WTC11 (cell line): ENCODE results near the gene MBP. TPM values are rescaled to one million over a fixed set of nuclear protein-coding genes. Genes with fewer than 3 reads are reported as not detected.

Experiments
- ATAC-seq: fragments of 200-7000 bp; cut with Tn5 transposase; 2 replicates; pipeline ENCODE4 v1.10.0; 2021; ENCODE audit warnings: mild to moderate bottlenecking, moderate library complexity
- CTCF ChIA-PET: fragments of 300-600 bp; sonication (Branson Sonifier 250); formaldehyde crosslinking; loops from one replicate; lab custom pipeline; 2021; ENCODE audit warnings: antibody characterized with exemption; lab: Charles Lee
- POLR2A ChIA-PET: fragments of 350-600 bp; sonication (Branson Sonifier 250); formaldehyde crosslinking; loops from one replicate; lab custom pipeline; 2021; ENCODE audit warnings: antibody characterized with exemption; lab: Charles Lee
- DNase-seq: peaks from one replicate; pipeline ENCODE4 v3.0.0; 2021; ENCODE audit warnings: low spot score
- H3K27ac Mint-ChIP-seq: 2 replicates; pipeline ENCODE4 v1.8.0; 2021; ENCODE audit warnings: mixed read lengths
- H3K27me3 Mint-ChIP-seq: 2 replicates; pipeline ENCODE4 v1.8.0; 2021; ENCODE audit warnings: low read depth, mild to moderate bottlenecking, moderate library complexity, mixed read lengths
- H3K36me3 Mint-ChIP-seq: 2 replicates; pipeline ENCODE4 v1.8.0; 2021; ENCODE audit warnings: mixed read lengths
- H3K4me1 Mint-ChIP-seq: 2 replicates; pipeline ENCODE4 v1.8.0; 2022; ENCODE audit warnings: mixed read lengths
- H3K4me3 Mint-ChIP-seq: 2 replicates; pipeline ENCODE4 v1.8.0; 2021; ENCODE audit warnings: mild to moderate bottlenecking, moderate library complexity, mixed read lengths
- H3K9me3 Mint-ChIP-seq: 2 replicates; pipeline ENCODE4 v1.8.0; 2021; ENCODE audit warnings: mixed read lengths
- ATF1 ChIP-seq: sonication (generic); formaldehyde crosslinking; IDR thresholded peaks from 2 replicates; pipeline ENCODE4 v1.8.1; 2023; ENCODE audit warnings: mild to moderate bottlenecking, moderate library complexity, missing genetic modification reagents
- EMX1 ChIP-seq: fragments of 250-450 bp; sonication (Bioruptor Pico); IDR thresholded peaks from 2 replicates; pipeline ENCODE4 v1.8.0; 2021; ENCODE audit warnings: mild to moderate bottlenecking
- FOXK1 ChIP-seq: sonication (generic); formaldehyde crosslinking; IDR thresholded peaks from 2 replicates; pipeline ENCODE4 v1.8.0; 2022; ENCODE audit warnings: mild to moderate bottlenecking, moderate library complexity, missing genetic modification reagents
- FOXP1 ChIP-seq: sonication (generic); formaldehyde crosslinking; IDR thresholded peaks from 2 replicates; pipeline ENCODE4 v1.8.0; 2022; ENCODE audit warnings: missing genetic modification reagents, mild to moderate bottlenecking, moderate library complexity, borderline replicate concordance
- GTF2I ChIP-seq: fragments of 250-450 bp; sonication (Bioruptor Pico); conservative IDR thresholded peaks from 2 replicates; pipeline ENCODE4 v1.4.0; 2021; ENCODE audit warnings: mild to moderate bottlenecking
- MXD4 ChIP-seq: fragments of 250-450 bp; sonication (Bioruptor Pico); IDR thresholded peaks from 2 replicates; pipeline ENCODE4 v1.8.0; 2021; ENCODE audit warnings: mild to moderate bottlenecking, moderate library complexity, borderline replicate concordance
- MYBL2 ChIP-seq: sonication (generic); formaldehyde crosslinking; IDR thresholded peaks from 2 replicates; pipeline ENCODE4 v1.8.1; 2023; ENCODE audit warnings: mild to moderate bottlenecking, moderate library complexity, missing genetic modification reagents
- NFATC4 ChIP-seq: fragments of 250-450 bp; sonication (Bioruptor Pico); IDR thresholded peaks from 2 replicates; pipeline ENCODE4 v1.9.0; 2021; ENCODE audit warnings: mild to moderate bottlenecking
- TCF7 ChIP-seq: sonication (generic); formaldehyde crosslinking; IDR thresholded peaks from 2 replicates; pipeline ENCODE4 v1.8.0; 2022; ENCODE audit warnings: mild to moderate bottlenecking, low read depth, missing genetic modification reagents, moderate library complexity
- TEAD1 ChIP-seq: sonication (generic); formaldehyde crosslinking; IDR thresholded peaks from 2 replicates; pipeline ENCODE4 v1.8.0; 2022; ENCODE audit warnings: mild to moderate bottlenecking, missing genetic modification reagents
- ZNF121 ChIP-seq: sonication (generic); formaldehyde crosslinking; IDR thresholded peaks from 2 replicates; pipeline ENCODE4 v1.8.0; 2023; ENCODE audit warnings: missing genetic modification reagents
- ZNF138 ChIP-seq: sonication (generic); formaldehyde crosslinking; conservative IDR thresholded peaks from 2 replicates; pipeline ENCODE4 v1.8.1; 2022; ENCODE audit warnings: mild to moderate bottlenecking, moderate library complexity, missing genetic modification reagents
- ZNF317 ChIP-seq: sonication (generic); formaldehyde crosslinking; IDR thresholded peaks from 2 replicates; pipeline ENCODE4 v1.8.1; 2023; ENCODE audit warnings: low read depth, mild to moderate bottlenecking, moderate library complexity, missing genetic modification reagents, borderline replicate concordance
- ZNF396 ChIP-seq: fragments of 250-450 bp; sonication (Bioruptor Pico); IDR thresholded peaks from 2 replicates; pipeline ENCODE4 v1.8.0; 2021; ENCODE audit warnings: mild to moderate bottlenecking, moderate library complexity, borderline replicate concordance
- ZNF416 ChIP-seq: fragments of 250-450 bp; sonication (Bioruptor Pico); IDR thresholded peaks from 2 replicates; pipeline ENCODE4 v1.9.0; 2021; ENCODE audit warnings: mild to moderate bottlenecking, inconsistent platforms
- ZNF671 ChIP-seq: fragments of 250-450 bp; sonication (Bioruptor Pico); IDR thresholded peaks from 2 replicates; pipeline ENCODE4 v1.8.0; 2021; ENCODE audit warnings: mild to moderate bottlenecking
- total RNA-seq: library from RNA; stranded (reverse); gene quantifications from 3 replicates; pipeline ENCODE4 v1.2.3, GENCODE V29; 2021
- TF ChIP-seq, protein P1 (sequence below): fragments of 200-600 bp; IDR thresholded peaks from 2 replicates; pipeline ENCODE4 v1.8.0; 2022; ENCODE audit warnings: antibody characterized with exemption
- TF ChIP-seq, protein P2 (sequence below): sonication (generic); formaldehyde crosslinking; IDR thresholded peaks from 2 replicates; pipeline ENCODE4 v1.8.1; 2022; ENCODE audit warnings: missing genetic modification reagents, borderline replicate concordance
- TF ChIP-seq, protein P3 (sequence below): fragments of 250-450 bp; sonication (Bioruptor Pico); IDR thresholded peaks from 2 replicates; pipeline ENCODE4 v1.9.0; 2021; ENCODE audit warnings: mild to moderate bottlenecking, borderline replicate concordance
- TF ChIP-seq, protein P4 (sequence below): fragments of 250-450 bp; sonication (Bioruptor Pico); IDR thresholded peaks from 2 replicates; pipeline ENCODE4 v1.9.0; 2021; ENCODE audit warnings: mild to moderate bottlenecking
- TF ChIP-seq, protein P5 (sequence below): sonication (generic); formaldehyde crosslinking; IDR thresholded peaks from 2 replicates; pipeline ENCODE4 v1.8.1; 2023; ENCODE audit warnings: mild to moderate bottlenecking, moderate library complexity, missing genetic modification reagents
- TF ChIP-seq, protein P6 (sequence below): sonication (generic); formaldehyde crosslinking; IDR thresholded peaks from 2 replicates; pipeline ENCODE4 v1.8.0; 2022; ENCODE audit warnings: mild to moderate bottlenecking, missing genetic modification reagents

The MBP gene
- total RNA-seq, 1 experiment from 2014 or later = 19.6 TPM

DNA sequence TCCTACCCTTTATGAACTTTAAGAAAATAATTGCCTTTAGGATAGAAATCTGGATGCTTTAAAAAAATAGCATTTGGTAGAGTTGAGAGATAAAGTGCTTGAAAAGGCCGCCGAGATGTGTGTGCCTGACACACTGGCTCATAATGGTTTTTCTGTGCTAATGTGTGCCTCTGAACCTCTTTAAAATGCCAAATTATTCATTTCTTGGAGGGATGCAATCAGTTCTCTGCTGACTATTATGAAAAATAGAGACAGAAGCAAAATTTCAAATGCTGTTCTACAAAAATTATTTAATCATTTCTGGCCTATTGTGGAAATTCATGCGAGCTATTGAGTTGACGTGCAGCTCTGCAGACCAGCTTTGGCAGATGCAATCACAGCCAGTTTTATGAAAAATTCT is 18.0 kb upstream of the MBP start (continued):
- TF ChIP-seq FOXK1 (CRISPR knock-in tag) = no peak
- TF ChIP-seq TEAD1 = no peak
- no peak for TF ChIP-seq NFATC4 (CRISPR knock-in tag)
- no peak for TF ChIP-seq ATF1 (CRISPR knock-in tag)
- TF ChIP-seq ZNF121 (CRISPR knock-in tag) = no peak

DNA sequence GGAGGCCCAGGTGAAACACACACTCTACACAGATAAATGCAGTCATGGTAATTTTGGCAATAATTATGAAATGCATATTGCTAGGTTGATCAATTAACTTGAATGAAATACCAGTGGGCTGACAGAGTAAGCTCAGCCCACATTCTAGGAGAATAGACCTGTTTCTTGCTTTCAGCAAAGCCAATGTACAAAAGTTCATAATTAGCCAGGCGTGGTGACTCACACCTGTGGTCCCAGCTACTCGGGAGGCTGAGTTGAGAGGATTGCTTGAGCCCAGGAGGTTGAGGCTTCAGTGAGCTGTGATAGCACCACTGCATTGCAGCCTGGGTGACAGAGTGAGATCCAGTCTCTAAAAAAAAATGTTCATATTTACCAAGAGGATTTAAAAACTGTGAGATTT is 15.7 kb upstream of the MBP start:
- ATAC-seq = no peak
- TF ChIP-seq EMX1 (no peak), FOXK1 (CRISPR knock-in tag) (no peak), TCF7 (CRISPR knock-in tag) (no peak), ZNF416 (no peak)
- TF ChIP-seq, protein P1, sequence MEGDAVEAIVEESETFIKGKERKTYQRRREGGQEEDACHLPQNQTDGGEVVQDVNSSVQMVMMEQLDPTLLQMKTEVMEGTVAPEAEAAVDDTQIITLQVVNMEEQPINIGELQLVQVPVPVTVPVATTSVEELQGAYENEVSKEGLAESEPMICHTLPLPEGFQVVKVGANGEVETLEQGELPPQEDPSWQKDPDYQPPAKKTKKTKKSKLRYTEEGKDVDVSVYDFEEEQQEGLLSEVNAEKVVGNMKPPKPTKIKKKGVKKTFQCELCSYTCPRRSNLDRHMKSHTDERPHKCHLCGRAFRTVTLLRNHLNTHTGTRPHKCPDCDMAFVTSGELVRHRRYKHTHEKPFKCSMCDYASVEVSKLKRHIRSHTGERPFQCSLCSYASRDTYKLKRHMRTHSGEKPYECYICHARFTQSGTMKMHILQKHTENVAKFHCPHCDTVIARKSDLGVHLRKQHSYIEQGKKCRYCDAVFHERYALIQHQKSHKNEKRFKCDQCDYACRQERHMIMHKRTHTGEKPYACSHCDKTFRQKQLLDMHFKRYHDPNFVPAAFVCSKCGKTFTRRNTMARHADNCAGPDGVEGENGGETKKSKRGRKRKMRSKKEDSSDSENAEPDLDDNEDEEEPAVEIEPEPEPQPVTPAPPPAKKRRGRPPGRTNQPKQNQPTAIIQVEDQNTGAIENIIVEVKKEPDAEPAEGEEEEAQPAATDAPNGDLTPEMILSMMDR = no peak
- TF ChIP-seq, all 79 proteins: peak for 0
- peaks cover 19% of the 10 kb centered on the region for H3K36me3 Mint-ChIP-seq
- peaks cover 26% of the 10 kb centered on the region for H3K9me3 Mint-ChIP-seq
- ChIA-PET POLR2A (no interaction called here), CTCF (interaction anchor here (1.1 kb wide), 1 partner anchor 64 kb away, joined by 3 read pairs; no protein-coding TSS in a partner anchor)
- no peak overlapping the region for H3K4me3 Mint-ChIP-seq
- peaks cover 13% of the 10 kb centered on the region for H3K4me1 Mint-ChIP-seq
- H3K27ac Mint-ChIP-seq = no peak overlapping the region
- peaks cover 2% of the 10 kb centered on the region for H3K27me3 Mint-ChIP-seq
- no peak for DNase-seq

DNA sequence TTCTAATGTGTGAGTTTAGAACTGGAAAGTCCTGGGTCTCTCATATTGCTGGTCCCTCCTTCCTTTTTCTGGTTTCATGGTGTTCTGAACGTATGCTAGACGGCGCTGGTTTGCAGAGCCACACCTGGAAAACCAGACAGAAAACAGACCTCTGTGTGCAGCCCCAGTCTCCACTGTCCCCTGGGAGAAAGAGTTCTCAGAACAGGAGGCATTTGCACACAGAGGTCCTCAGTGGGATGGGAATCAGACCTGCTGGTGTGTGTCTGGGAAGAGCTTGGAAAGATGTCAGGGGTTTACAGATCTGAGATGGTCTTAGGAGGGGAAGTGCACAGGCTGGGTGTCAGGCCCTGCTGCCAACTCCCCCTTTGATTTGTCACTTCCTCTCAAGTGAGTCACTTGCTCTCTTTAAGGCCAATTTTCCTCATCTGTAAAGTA is 14.9 kb upstream of the MBP start:
- ATAC-seq = no peak
- TF ChIP-seq MXD4 (CRISPR knock-in tag) = no peak
- TF ChIP-seq ZNF138 (CRISPR knock-in tag) = no peak
- TF ChIP-seq, protein P2, sequence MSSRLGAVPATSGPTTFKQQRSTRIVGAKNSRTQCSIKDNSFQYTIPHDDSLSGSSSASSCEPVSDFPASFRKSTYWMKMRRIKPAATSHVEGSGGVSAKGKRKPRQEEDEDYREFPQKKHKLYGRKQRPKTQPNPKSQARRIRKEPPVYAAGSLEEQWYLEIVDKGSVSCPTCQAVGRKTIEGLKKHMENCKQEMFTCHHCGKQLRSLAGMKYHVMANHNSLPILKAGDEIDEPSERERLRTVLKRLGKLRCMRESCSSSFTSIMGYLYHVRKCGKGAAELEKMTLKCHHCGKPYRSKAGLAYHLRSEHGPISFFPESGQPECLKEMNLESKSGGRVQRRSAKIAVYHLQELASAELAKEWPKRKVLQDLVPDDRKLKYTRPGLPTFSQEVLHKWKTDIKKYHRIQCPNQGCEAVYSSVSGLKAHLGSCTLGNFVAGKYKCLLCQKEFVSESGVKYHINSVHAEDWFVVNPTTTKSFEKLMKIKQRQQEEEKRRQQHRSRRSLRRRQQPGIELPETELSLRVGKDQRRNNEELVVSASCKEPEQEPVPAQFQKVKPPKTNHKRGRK (CRISPR knock-in tag) = no peak
- TF ChIP-seq ZNF396 (CRISPR knock-in tag) = no peak
- TF ChIP-seq, protein P3, sequence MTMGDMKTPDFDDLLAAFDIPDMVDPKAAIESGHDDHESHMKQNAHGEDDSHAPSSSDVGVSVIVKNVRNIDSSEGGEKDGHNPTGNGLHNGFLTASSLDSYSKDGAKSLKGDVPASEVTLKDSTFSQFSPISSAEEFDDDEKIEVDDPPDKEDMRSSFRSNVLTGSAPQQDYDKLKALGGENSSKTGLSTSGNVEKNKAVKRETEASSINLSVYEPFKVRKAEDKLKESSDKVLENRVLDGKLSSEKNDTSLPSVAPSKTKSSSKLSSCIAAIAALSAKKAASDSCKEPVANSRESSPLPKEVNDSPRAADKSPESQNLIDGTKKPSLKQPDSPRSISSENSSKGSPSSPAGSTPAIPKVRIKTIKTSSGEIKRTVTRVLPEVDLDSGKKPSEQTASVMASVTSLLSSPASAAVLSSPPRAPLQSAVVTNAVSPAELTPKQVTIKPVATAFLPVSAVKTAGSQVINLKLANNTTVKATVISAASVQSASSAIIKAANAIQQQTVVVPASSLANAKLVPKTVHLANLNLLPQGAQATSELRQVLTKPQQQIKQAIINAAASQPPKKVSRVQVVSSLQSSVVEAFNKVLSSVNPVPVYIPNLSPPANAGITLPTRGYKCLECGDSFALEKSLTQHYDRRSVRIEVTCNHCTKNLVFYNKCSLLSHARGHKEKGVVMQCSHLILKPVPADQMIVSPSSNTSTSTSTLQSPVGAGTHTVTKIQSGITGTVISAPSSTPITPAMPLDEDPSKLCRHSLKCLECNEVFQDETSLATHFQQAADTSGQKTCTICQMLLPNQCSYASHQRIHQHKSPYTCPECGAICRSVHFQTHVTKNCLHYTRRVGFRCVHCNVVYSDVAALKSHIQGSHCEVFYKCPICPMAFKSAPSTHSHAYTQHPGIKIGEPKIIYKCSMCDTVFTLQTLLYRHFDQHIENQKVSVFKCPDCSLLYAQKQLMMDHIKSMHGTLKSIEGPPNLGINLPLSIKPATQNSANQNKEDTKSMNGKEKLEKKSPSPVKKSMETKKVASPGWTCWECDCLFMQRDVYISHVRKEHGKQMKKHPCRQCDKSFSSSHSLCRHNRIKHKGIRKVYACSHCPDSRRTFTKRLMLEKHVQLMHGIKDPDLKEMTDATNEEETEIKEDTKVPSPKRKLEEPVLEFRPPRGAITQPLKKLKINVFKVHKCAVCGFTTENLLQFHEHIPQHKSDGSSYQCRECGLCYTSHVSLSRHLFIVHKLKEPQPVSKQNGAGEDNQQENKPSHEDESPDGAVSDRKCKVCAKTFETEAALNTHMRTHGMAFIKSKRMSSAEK (CRISPR knock-in tag) = no peak
- TF ChIP-seq, protein P4, sequence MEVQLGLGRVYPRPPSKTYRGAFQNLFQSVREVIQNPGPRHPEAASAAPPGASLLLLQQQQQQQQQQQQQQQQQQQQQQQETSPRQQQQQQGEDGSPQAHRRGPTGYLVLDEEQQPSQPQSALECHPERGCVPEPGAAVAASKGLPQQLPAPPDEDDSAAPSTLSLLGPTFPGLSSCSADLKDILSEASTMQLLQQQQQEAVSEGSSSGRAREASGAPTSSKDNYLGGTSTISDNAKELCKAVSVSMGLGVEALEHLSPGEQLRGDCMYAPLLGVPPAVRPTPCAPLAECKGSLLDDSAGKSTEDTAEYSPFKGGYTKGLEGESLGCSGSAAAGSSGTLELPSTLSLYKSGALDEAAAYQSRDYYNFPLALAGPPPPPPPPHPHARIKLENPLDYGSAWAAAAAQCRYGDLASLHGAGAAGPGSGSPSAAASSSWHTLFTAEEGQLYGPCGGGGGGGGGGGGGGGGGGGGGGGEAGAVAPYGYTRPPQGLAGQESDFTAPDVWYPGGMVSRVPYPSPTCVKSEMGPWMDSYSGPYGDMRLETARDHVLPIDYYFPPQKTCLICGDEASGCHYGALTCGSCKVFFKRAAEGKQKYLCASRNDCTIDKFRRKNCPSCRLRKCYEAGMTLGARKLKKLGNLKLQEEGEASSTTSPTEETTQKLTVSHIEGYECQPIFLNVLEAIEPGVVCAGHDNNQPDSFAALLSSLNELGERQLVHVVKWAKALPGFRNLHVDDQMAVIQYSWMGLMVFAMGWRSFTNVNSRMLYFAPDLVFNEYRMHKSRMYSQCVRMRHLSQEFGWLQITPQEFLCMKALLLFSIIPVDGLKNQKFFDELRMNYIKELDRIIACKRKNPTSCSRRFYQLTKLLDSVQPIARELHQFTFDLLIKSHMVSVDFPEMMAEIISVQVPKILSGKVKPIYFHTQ (CRISPR knock-in tag) = no peak
- TF ChIP-seq FOXP1 (CRISPR knock-in tag) = no peak
- no peak for TF ChIP-seq MYBL2 (CRISPR knock-in tag)
- TF ChIP-seq ZNF317 (CRISPR knock-in tag) = no peak
- TF ChIP-seq, protein P5, sequence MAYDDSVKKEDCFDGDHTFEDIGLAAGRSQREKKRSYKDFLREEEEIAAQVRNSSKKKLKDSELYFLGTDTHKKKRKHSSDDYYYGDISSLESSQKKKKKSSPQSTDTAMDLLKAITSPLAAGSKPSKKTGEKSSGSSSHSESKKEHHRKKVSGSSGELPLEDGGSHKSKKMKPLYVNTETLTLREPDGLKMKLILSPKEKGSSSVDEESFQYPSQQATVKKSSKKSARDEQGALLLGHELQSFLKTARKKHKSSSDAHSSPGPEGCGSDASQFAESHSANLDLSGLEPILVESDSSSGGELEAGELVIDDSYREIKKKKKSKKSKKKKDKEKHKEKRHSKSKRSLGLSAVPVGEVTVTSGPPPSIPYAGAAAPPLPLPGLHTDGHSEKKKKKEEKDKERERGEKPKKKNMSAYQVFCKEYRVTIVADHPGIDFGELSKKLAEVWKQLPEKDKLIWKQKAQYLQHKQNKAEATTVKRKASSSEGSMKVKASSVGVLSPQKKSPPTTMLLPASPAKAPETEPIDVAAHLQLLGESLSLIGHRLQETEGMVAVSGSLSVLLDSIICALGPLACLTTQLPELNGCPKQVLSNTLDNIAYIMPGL (CRISPR knock-in tag) = no peak
- TF ChIP-seq ZNF671 = no peak
- TF ChIP-seq, protein P6, sequence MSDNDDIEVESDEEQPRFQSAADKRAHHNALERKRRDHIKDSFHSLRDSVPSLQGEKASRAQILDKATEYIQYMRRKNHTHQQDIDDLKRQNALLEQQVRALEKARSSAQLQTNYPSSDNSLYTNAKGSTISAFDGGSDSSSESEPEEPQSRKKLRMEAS (CRISPR knock-in tag) = no peak
- TF ChIP-seq GTF2I (CRISPR knock-in tag) = no peak
- TF ChIP-seq, all 79 proteins: peak for 0
- H3K4me1 Mint-ChIP-seq = peaks cover 5% of the 10 kb centered on the region

More for the DNA sequence above, 14.9 kb upstream of the MBP start:
- Mint-ChIP-seq H3K27me3 (peaks cover 2% of the 10 kb centered on the region), H3K4me3 (no peak overlapping the region), H3K36me3 (peaks cover 27% of the 10 kb centered on the region), H3K27ac (no peak overlapping the region), H3K9me3 (peaks cover 30% of the 10 kb centered on the region)
- CTCF ChIA-PET = no interaction called here
- DNase-seq = no peak
- POLR2A ChIA-PET = no interaction called here
